Neural crest cell (in vitro differentiated cells): ENCODE measurements around the gene RHBDF2. TPM values are rescaled to one million over a fixed set of nuclear protein-coding genes. Genes with fewer than 3 reads are reported as not detected.

Experiments used
- DNase-seq: peaks from one replicate; pipeline ENCODE4 v3.0.0; 2021; ENCODE audit warnings: low read depth, mixed read lengths, low spot score
- H3K27ac Mint-ChIP-seq: one replicate; pipeline ENCODE4 v1.8.0; 2021; ENCODE audit warnings: mild to moderate bottlenecking, mixed read lengths; ENCODE audit not compliant: unreplicated experiment
- H3K27me3 Mint-ChIP-seq: 2 replicates; pipeline ENCODE4 v1.8.0; 2021; ENCODE audit warnings: low read depth, mild to moderate bottlenecking, mixed read lengths
- H3K36me3 Mint-ChIP-seq: 2 replicates; pipeline ENCODE4 v1.8.0; 2021; ENCODE audit warnings: low read depth, mild to moderate bottlenecking, mixed read lengths
- H3K4me1 Mint-ChIP-seq: 2 replicates; pipeline ENCODE4 v1.8.0; 2021; ENCODE audit warnings: mixed read lengths
- H3K4me3 Mint-ChIP-seq: one replicate; pipeline ENCODE4 v1.8.0; 2021; ENCODE audit warnings: mild to moderate bottlenecking, mixed read lengths
- H3K9me3 Mint-ChIP-seq: 2 replicates; pipeline ENCODE4 v1.8.0; 2021; ENCODE audit warnings: mixed read lengths
- total RNA-seq: library from RNA; stranded (reverse); gene quantifications from 2 replicates; pipeline ENCODE4 v1.2.1, GENCODE V29; 2021
- TF ChIP-seq, protein P1 (sequence below): fragments of 200-600 bp; sonication (generic); conservative IDR thresholded peaks from 2 replicates; pipeline ENCODE4 v1.5.0; 2021; ENCODE audit warnings: antibody characterized with exemption, mild to moderate bottlenecking

RHBDF2 gene
- total RNA-seq, 1 donor from 2014 or later: 3.6 TPM

- TF ChIP-seq, protein P1, sequence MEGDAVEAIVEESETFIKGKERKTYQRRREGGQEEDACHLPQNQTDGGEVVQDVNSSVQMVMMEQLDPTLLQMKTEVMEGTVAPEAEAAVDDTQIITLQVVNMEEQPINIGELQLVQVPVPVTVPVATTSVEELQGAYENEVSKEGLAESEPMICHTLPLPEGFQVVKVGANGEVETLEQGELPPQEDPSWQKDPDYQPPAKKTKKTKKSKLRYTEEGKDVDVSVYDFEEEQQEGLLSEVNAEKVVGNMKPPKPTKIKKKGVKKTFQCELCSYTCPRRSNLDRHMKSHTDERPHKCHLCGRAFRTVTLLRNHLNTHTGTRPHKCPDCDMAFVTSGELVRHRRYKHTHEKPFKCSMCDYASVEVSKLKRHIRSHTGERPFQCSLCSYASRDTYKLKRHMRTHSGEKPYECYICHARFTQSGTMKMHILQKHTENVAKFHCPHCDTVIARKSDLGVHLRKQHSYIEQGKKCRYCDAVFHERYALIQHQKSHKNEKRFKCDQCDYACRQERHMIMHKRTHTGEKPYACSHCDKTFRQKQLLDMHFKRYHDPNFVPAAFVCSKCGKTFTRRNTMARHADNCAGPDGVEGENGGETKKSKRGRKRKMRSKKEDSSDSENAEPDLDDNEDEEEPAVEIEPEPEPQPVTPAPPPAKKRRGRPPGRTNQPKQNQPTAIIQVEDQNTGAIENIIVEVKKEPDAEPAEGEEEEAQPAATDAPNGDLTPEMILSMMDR: no peak
Measured at GRCh38 chr17:76481071-76481655, 20.1 kb downstream of the RHBDF2 start.

GRCh38 chr17:76480632-76481031 lies 20.6 kb downstream of the RHBDF2 start:
- DNase-seq: peak; percentile 58
- Mint-ChIP-seq H3K27me3 (no peaks in the 10 kb centered on the region), H3K27ac (peak overlapping the region; percentile 7), H3K9me3 (no peaks in the 10 kb centered on the region), H3K4me1 (peaks cover 14% of the 10 kb centered on the region), H3K36me3 (no peaks in the 10 kb centered on the region), H3K4me3 (no peak overlapping the region)
- TF ChIP-seq, protein P1: no peak

More at GRCh38 chr17:76481071-76481655, 20.1 kb downstream of the RHBDF2 start:
- Mint-ChIP-seq H3K27me3 (no peaks in the 10 kb centered on the region), H3K36me3 (no peaks in the 10 kb centered on the region), H3K4me1 (peaks cover 18% of the 10 kb centered on the region), H3K4me3 (no peak overlapping the region), H3K27ac (peak overlapping the region; percentile 50), H3K9me3 (no peaks in the 10 kb centered on the region)
- no peak for DNase-seq

GRCh38 chr17:76479515-76480060 lies 21.6 kb downstream of the RHBDF2 start:
- H3K27me3 Mint-ChIP-seq: no peaks in the 10 kb centered on the region
- peaks cover 11% of the 10 kb centered on the region for H3K4me1 Mint-ChIP-seq
- TF ChIP-seq, protein P1: no peak
- no peaks in the 10 kb centered on the region for H3K36me3 Mint-ChIP-seq
- no peak for DNase-seq
- H3K9me3 Mint-ChIP-seq: no peaks in the 10 kb centered on the region
- H3K27ac Mint-ChIP-seq: no peak overlapping the region
- H3K4me3 Mint-ChIP-seq: no peak overlapping the region

GRCh38 chr17:76478730-76479514 lies 22.3 kb downstream of the RHBDF2 start:
- H3K27ac Mint-ChIP-seq: no peak overlapping the region
- TF ChIP-seq, protein P1: no peak
- DNase-seq: no peak

GRCh38 chr17:76478097-76478496 lies 23.1 kb downstream of the RHBDF2 start:
- no peaks in the 10 kb centered on the region for H3K36me3 Mint-ChIP-seq
- H3K27ac Mint-ChIP-seq: no peak overlapping the region
- no peak overlapping the region for H3K4me3 Mint-ChIP-seq
- peaks cover 11% of the 10 kb centered on the region for H3K4me1 Mint-ChIP-seq
- no peak for DNase-seq
- TF ChIP-seq, protein P1: no peak
- H3K9me3 Mint-ChIP-seq: no peaks in the 10 kb centered on the region
- no peaks in the 10 kb centered on the region for H3K27me3 Mint-ChIP-seq

More at GRCh38 chr17:76478730-76479514, 22.3 kb downstream of the RHBDF2 start:
- no peaks in the 10 kb centered on the region for H3K27me3 Mint-ChIP-seq
- no peak overlapping the region for H3K4me3 Mint-ChIP-seq
- no peaks in the 10 kb centered on the region for H3K36me3 Mint-ChIP-seq
- no peaks in the 10 kb centered on the region for H3K9me3 Mint-ChIP-seq
- peaks cover 11% of the 10 kb centered on the region for H3K4me1 Mint-ChIP-seq
